B cell (primary cell): ENCODE data around the gene USP1. TPM values are rescaled to one million over a fixed set of nuclear protein-coding genes. Genes with fewer than 3 reads are reported as not detected.

Experiments used
- ATAC-seq: fragments of 200-7000 bp; cut with Tn5 transposase; one replicate; pipeline ENCODE4 v1.10.0; 2021; ENCODE audit warnings: low read depth, mild to moderate bottlenecking, moderate number of reproducible peaks, moderate library complexity
- CTCF ChIA-PET: fragments of 350-600 bp; sonication (Branson Sonifier 250); formaldehyde crosslinking; loops from one replicate; lab custom pipeline; 2021; ENCODE audit warnings: antibody characterized with exemption, inconsistent platforms; lab: Charles Lee
- POLR2A ChIA-PET: fragments of 350-600 bp; sonication (Branson Sonifier 250); formaldehyde crosslinking; loops from one replicate; lab custom pipeline; 2021; ENCODE audit warnings: antibody characterized with exemption; lab: Charles Lee
- DNase-seq: peaks from one replicate; pipeline ENCODE4 v3.0.0; 2013
- H2AFZ ChIP-seq: 2 replicates; pipeline ENCODE4 v1.6.1; 2012; ENCODE audit warnings: mild to moderate bottlenecking, low read depth, low read length; ENCODE audit not compliant: insufficient read depth, poor library complexity, severe bottlenecking
- H3K27ac ChIP-seq, 2 donors: 1 replicate in 1 of 2; 2 replicates in 1 of 2; pipeline ENCODE4 v1.5.1; 2012 to 2013; ENCODE audit warnings: low read length in 2 of 2, mild to moderate bottlenecking in 2 of 2, moderate library complexity in 1 of 2
- H3K27me3 ChIP-seq, 4 experiments: fragments of 200-600 bp in 1 of 4; sonication (generic) in 1 of 4; replicated peaks in 1 of 4; 1 replicate in 2 of 4; 2 replicates in 2 of 4; pipeline versions ENCODE4 v1.6.1 to v1.7.0; 2013 to 2016; ENCODE audit warnings: low read length in 3 of 4, mild to moderate bottlenecking in 2 of 4, mixed read lengths in 1 of 4, moderate library complexity in 1 of 4; ENCODE audit not compliant: insufficient read depth in 4 of 4, control insufficient read depth in 3 of 4; ENCODE audit errors: control extremely low read depth in 1 of 4
- H3K36me3 ChIP-seq, 2 experiments: replicated peaks in 1 of 2; 1 replicate in 1 of 2; 2 replicates in 1 of 2; pipeline versions ENCODE4 v1.6.1 to v1.7.1; 2013; ENCODE audit warnings: low read length in 1 of 2; ENCODE audit not compliant: insufficient read depth in 2 of 2, control insufficient read depth in 1 of 2; ENCODE audit errors: control extremely low read depth in 1 of 2, extremely low read depth in 1 of 2
- H3K4me1 ChIP-seq, 2 donors: fragments of 200-600 bp in 1 of 2; sonication (generic) in 1 of 2; 1 replicate in 1 of 2; 2 replicates in 1 of 2; pipeline versions ENCODE4 v1.5.1 to v1.6.1; 2013 to 2017; ENCODE audit warnings: low read length in 2 of 2; ENCODE audit not compliant: control insufficient read depth in 2 of 2, insufficient read depth in 2 of 2
- H3K4me2 ChIP-seq: replicated peaks from 2 replicates; pipeline ENCODE3; 2012; ENCODE audit warnings: mild to moderate bottlenecking, low read depth, low read length; ENCODE audit not compliant: poor library complexity, severe bottlenecking
- H3K4me3 ChIP-seq, 5 experiments: fragments of 200-600 bp in 1 of 5; sonication (generic) in 1 of 5; 1 replicate in 3 of 5; 2 replicates in 2 of 5; pipeline versions ENCODE4 v1.5.1 to v1.7.0; 2011 to 2016; ENCODE audit warnings: low read length in 4 of 5, mild to moderate bottlenecking in 4 of 5, low read depth in 2 of 5, control low read depth in 1 of 5, moderate library complexity in 1 of 5; ENCODE audit not compliant: insufficient read depth in 1 of 5; ENCODE audit errors: control extremely low read depth in 1 of 5, extremely low read depth in 1 of 5
- H3K79me2 ChIP-seq: fragments of 200-600 bp; sonication (generic); one replicate; pipeline ENCODE4 v1.6.0; 2016; ENCODE audit warnings: low read length; ENCODE audit not compliant: control insufficient read depth, insufficient read depth
- H3K9ac ChIP-seq: fragments of 200-600 bp; sonication (generic); 2 replicates; pipeline ENCODE4 v1.6.1; 2017; ENCODE audit warnings: mild to moderate bottlenecking, low read length, moderate library complexity
- H3K9me3 ChIP-seq, 3 donors: one replicate each; pipeline versions ENCODE4 v1.6.1 to v1.7.1; 2013; ENCODE audit warnings: low read length in 2 of 3; ENCODE audit not compliant: control insufficient read depth in 2 of 3, insufficient read depth in 1 of 3; ENCODE audit errors: control extremely low read depth in 1 of 3
- H4K20me1 ChIP-seq: 2 replicates; pipeline ENCODE4 v1.6.0; 2012; ENCODE audit warnings: mild to moderate bottlenecking, low read length; ENCODE audit not compliant: insufficient read depth, control insufficient read depth, poor library complexity, severe bottlenecking
- H3K27ac Mint-ChIP-seq: one replicate; pipeline ENCODE4 v1.8.0; 2021; ENCODE audit warnings: mixed read lengths
- H3K27me3 Mint-ChIP-seq: one replicate; pipeline ENCODE4 v1.8.0; 2021; ENCODE audit warnings: mixed read lengths
- H3K4me1 Mint-ChIP-seq: one replicate; pipeline ENCODE4 v1.8.0; 2021; ENCODE audit warnings: mixed read lengths
- H3K4me3 Mint-ChIP-seq: one replicate; pipeline ENCODE4 v1.8.0; 2021; ENCODE audit warnings: mixed read lengths
- H3K9me3 Mint-ChIP-seq: one replicate; pipeline ENCODE4 v1.8.0; 2022; ENCODE audit warnings: mixed read lengths; ENCODE audit not compliant: insufficient read depth
- CTCF ChIP-seq: fragments of 200-600 bp; IDR thresholded peaks from one replicate; pipeline ENCODE4 v1.8.0; 2022; ENCODE audit warnings: antibody characterized with exemption, mild to moderate bottlenecking
- EZH2 ChIP-seq: IDR thresholded peaks from 2 replicates; pipeline ENCODE4 v1.6.1; 2012; ENCODE audit warnings: borderline replicate concordance, low read depth, mild to moderate bottlenecking, moderate library complexity, low read length; ENCODE audit not compliant: insufficient read depth, poor library complexity, severe bottlenecking
- WGBS: methylation state at CpG from one replicate; pipeline ENCODE4 v1.1.5; 2013; ENCODE audit warnings: missing lambda C conversion rate; ENCODE audit not compliant: insufficient coverage; 5-methylcytosine and 5-hydroxymethylcytosine counted together
- intact Hi-C: fragments of 100-400 bp; cut with micrococcal nuclease; formaldehyde crosslinking; loops from one replicate; pipeline ENCODE4 v1.10.0; 2022
- polyA plus RNA-seq: library from polyadenylated mRNA; depleted of rRNA; stranded (reverse); fragments of >200 nt; gene quantifications from 2 replicates; pipeline ENCODE4 v1.2.3, GENCODE V29; 2012
- total RNA-seq, 2 donors: library from RNA; stranded (reverse); fragments of 120-200 nt in 1 of 2; gene quantifications; 1 replicate in 1 of 2; 2 replicates in 1 of 2; pipeline versions ENCODE4 v1.2.3 to v1.2.4, GENCODE V29; 2013 to 2022

USP1 gene
- total and polyA plus RNA-seq, 2 donors (not counting 1 experiment from before 2014, with no cell fraction given), result 6.1 to 32.7 TPM

- CTCF ChIA-PET, result no interaction called here
- DNase-seq, result no peak
- no peak overlapping the region for H3K4me3 ChIP-seq
- H3K9me3 Mint-ChIP-seq, result no peaks in the 10 kb centered on the region
- no peak for ATAC-seq
- H3K27me3 ChIP-seq, result no peaks in the 10 kb centered on the region
- no peak overlapping the region for H2AFZ ChIP-seq
- H4K20me1 ChIP-seq, result no peaks in the 10 kb centered on the region
- no peaks in the 10 kb centered on the region for H3K4me1 Mint-ChIP-seq
- H3K27ac ChIP-seq, result no peak overlapping the region
- H3K9me3 ChIP-seq, result no peaks in the 10 kb centered on the region
- no peaks in the 10 kb centered on the region for H3K36me3 ChIP-seq
- POLR2A ChIA-PET, result no interaction called here
- no peak overlapping the region for H3K9ac ChIP-seq
- H3K4me1 ChIP-seq, result no peaks in the 10 kb centered on the region
- TF ChIP-seq EZH2, result no peak
- no peak for TF ChIP-seq CTCF
- no peaks in the 10 kb centered on the region for H3K27me3 Mint-ChIP-seq
- no peak overlapping the region for H3K4me3 Mint-ChIP-seq
- no peak overlapping the region for H3K27ac Mint-ChIP-seq
- H3K4me2 ChIP-seq, result no peak overlapping the region
- no CpG with 5 or more reads among the region's 1 CpG for WGBS
- intact Hi-C loops, result no loop called here
- H3K79me2 ChIP-seq, result no peaks in the 10 kb centered on the region
Observed at GRCh38 chr1:62420214-62420613, 16.6 kb upstream of the USP1 start.

GRCh38 chr1:62423580-62424242, 13.1 kb upstream of the USP1 start:
- no peaks in the 10 kb centered on the region for H3K27me3 Mint-ChIP-seq
- Histone ChIP-seq H3K4me2 (no peak overlapping the region), H3K27ac (no peak overlapping the region), H4K20me1 (no peaks in the 10 kb centered on the region), H3K4me3 (no peak overlapping the region), H3K4me1 (no peaks in the 10 kb centered on the region), H3K79me2 (no peaks in the 10 kb centered on the region), H2AFZ (no peak overlapping the region), H3K36me3 (no peaks in the 10 kb centered on the region), H3K9ac (no peak overlapping the region), H3K27me3 (no peaks in the 10 kb centered on the region), H3K9me3 (no peaks in the 10 kb centered on the region)
- TF ChIP-seq CTCF (no peak), EZH2 (no peak)
- no peak for DNase-seq
- H3K9me3 Mint-ChIP-seq, result no peaks in the 10 kb centered on the region
- POLR2A ChIA-PET, result no interaction called here
- CTCF ChIA-PET, result interaction anchor here (1.2 kb wide), 1 partner anchor 324 kb away, joined by 3 read pairs; no protein-coding TSS in a partner anchor
- H3K27ac Mint-ChIP-seq, result no peak overlapping the region
- ATAC-seq, result no peak
- WGBS, result 96% methylated on average over 7 of the region's 14 CpGs
- no peaks in the 10 kb centered on the region for H3K4me1 Mint-ChIP-seq
- H3K4me3 Mint-ChIP-seq, result no peak overlapping the region
- intact Hi-C loops, result no loop called here
